Measurements from ENCODE around the gene KCNE2. TPM values are rescaled to one million over a fixed set of nuclear protein-coding genes. Genes with fewer than 3 reads are reported as not detected.
"Not testable (repeated sequence)": the region's sequence is repeated elsewhere in the genome, so short reads cannot be mapped to it uniquely, and the experiment has no call there.

The KCNE2 gene
- polyA plus RNA-seq, 1 experiment: not detected

DNA sequence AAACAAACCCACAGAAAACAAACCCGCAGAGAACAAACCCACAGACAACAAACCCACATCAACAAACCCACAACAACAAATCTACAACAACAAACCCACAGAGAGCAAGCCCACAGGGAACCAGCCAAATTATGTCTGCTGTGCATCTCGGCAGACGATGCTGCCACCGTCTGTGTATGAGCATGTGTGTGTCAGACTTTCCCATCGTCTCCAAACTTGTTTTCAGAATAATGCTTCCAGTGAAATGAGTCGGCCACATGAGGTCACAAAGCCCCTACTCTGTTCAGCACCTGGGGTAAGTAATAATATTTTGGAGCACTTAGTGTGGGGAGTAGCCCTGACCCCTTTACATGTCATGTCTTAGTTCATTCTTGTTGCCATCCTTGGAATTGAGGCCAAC is 42.3 kb downstream of the KCNE2 start:
- POLR2A ChIA-PET; H3K9me3 ChIP-seq (ENCODE audit: control insufficient read depth, insufficient read depth, low read length); H3K27me3 ChIP-seq (ENCODE audit: control insufficient read depth, insufficient read depth, low read length); H3K27ac ChIP-seq (ENCODE audit: low read depth, low read length); DNase-seq (ENCODE audit: low read depth, low spot score); CTCF ChIA-PET; H3K4me3 ChIP-seq (ENCODE audit: low read depth, low read length): not testable (repeated sequence)

DNA sequence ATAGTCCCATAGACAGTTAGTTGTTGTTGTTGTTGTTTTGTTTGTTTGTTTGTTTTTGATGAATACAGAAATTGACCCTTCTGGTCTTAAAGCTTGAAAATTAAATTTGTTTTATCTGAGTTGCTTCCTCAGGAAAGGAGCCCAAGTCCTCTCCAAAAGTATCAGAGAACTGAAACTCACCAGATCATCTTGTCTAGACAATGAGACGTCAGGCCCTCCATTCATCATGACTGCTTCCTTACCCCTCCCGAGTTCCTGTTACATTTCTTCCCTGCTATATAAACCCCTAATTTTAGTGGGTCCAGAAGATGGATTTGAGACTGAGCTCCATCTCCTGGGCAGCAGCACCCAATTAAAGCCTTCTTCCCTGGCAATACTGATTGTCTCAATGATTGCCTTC is 42.9 kb downstream of the KCNE2 start:
- H3K4me3 ChIP-seq (ENCODE audit: low read depth, low read length); H3K27ac ChIP-seq (ENCODE audit: low read depth, low read length); H3K27me3 ChIP-seq (ENCODE audit: control insufficient read depth, insufficient read depth, low read length); CTCF ChIA-PET; POLR2A ChIA-PET; H3K9me3 ChIP-seq (ENCODE audit: control insufficient read depth, insufficient read depth, low read length); DNase-seq (ENCODE audit: low read depth, low spot score): not testable (repeated sequence)

DNA sequence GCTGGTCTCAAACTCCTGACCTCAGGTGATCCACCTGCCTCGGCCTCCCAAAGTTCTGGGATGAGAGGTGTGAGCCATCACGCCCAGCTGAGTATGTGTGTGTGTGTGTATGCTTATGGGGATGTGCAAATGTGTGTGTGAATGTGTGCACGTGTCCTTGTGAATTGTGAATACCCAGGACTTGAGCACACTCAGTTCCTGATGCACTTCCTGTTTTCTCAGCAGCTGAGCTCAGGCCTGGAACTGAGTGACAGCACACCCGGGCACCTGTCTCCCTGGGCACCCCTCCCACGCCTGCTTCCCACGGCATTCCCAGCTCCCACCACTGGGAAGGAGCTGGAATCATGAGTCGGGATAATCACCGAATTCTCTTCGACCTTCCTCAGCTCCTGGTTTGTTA is 43.5 kb downstream of the KCNE2 start:
- H3K27me3 ChIP-seq (ENCODE audit: control insufficient read depth, insufficient read depth, low read length); H3K27ac ChIP-seq (ENCODE audit: low read depth, low read length); POLR2A ChIA-PET; H3K4me3 ChIP-seq (ENCODE audit: low read depth, low read length); DNase-seq (ENCODE audit: low read depth, low spot score); H3K9me3 ChIP-seq (ENCODE audit: control insufficient read depth, insufficient read depth, low read length); CTCF ChIA-PET: not testable (repeated sequence)

DNA sequence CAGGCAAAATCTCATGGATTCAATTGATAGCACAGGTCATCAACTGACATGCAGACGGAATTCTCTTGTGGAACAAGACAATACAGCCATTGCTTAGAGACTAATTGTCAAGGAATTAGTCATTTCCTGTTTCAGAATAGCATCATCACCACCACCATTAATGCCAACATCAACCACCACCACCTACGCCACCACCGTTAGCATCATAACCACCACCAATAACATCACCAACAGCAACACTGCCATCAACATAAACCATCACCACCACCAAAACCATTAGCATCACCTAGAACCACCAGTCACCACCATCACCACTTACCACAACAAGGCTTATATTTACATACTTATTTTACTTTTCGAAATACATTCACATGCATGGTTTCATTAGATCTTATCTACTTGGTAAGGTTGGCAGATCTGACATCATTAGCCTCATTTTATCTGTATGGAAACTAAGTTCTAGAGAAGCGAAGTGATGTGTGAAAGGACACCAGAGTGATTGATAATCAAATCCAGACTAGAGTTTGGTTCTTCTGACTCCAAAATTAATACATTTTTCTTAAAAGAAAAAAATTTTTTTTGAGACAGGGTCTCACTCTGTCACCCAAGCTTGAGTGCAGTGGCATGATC is 53.8 kb downstream of the KCNE2 start:
- H3K4me3 ChIP-seq (ENCODE audit: low read depth, low read length); H3K27me3 ChIP-seq (ENCODE audit: control insufficient read depth, insufficient read depth, low read length); H3K27ac ChIP-seq (ENCODE audit: low read depth, low read length); POLR2A ChIA-PET; DNase-seq (ENCODE audit: low read depth, low spot score); CTCF ChIA-PET; H3K9me3 ChIP-seq (ENCODE audit: control insufficient read depth, insufficient read depth, low read length): not testable (repeated sequence)

Other genes with a start within 250 kb of the KCNE2 start
- 7.5 and 15.1 TPM in 2 replicates for gene SMIM11, start 11.5 kb downstream of the KCNE2 start, polyA plus RNA-seq (2011; rRNA removed)
- gene SMIM34, start 59.9 kb downstream of the KCNE2 start, polyA plus RNA-seq (2011; rRNA removed): 0.09 TPM in 1 of 2 replicates, not detected in the other
- gene KCNE1, start 148.2 kb downstream of the KCNE2 start, polyA plus RNA-seq (2011; rRNA removed): 0.38 and 0.52 TPM in 2 replicates

Data from AG04450 (cell line).